Epithelial cell of esophagus (primary cell): ENCODE data around the gene SERTAD3.

Experiments
- DNase-seq: peaks from one replicate; pipeline ENCODE4 v3.0.0; 2010; ENCODE audit warnings: low read depth
- H3K4me3 ChIP-seq: 2 replicates; pipeline ENCODE4 v1.5.1; 2011; ENCODE audit warnings: mild to moderate bottlenecking, low read length, control low read depth
- TF ChIP-seq, protein P1 (sequence below): IDR thresholded peaks from 2 replicates; pipeline ENCODE4 v1.5.1; 2011; ENCODE audit warnings: low read depth, mild to moderate bottlenecking, low read length, control low read depth, inconsistent platforms; ENCODE audit not compliant: insufficient read depth; ENCODE audit errors: missing control alignments

The SERTAD3 gene

DNA sequence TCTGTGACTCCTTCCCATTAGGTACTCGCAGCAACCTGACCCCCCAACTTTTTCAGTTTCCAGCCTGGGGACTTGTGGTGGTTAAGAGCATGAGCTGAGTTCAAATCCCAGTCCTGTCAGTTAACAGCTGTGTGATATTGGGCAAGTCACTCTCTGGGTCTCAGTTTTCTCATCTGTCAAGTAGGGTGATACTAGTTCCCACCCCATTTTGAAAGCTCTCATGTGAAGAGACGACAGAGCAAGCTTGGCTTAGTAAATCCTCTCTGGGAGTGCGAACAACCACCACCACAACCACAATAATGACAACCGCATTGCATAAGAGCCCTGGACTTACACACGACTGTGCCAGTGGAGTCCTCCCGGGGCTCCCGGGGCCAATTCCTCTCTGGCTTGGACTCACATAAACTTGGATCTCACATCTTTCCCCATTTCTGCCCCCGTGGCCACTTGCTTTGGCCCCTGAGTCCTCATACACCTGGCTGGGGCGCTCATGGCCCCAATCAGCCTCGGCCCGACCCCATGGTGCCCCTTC is 21.0 kb upstream of the SERTAD3 start:
- TF ChIP-seq, protein P1, sequence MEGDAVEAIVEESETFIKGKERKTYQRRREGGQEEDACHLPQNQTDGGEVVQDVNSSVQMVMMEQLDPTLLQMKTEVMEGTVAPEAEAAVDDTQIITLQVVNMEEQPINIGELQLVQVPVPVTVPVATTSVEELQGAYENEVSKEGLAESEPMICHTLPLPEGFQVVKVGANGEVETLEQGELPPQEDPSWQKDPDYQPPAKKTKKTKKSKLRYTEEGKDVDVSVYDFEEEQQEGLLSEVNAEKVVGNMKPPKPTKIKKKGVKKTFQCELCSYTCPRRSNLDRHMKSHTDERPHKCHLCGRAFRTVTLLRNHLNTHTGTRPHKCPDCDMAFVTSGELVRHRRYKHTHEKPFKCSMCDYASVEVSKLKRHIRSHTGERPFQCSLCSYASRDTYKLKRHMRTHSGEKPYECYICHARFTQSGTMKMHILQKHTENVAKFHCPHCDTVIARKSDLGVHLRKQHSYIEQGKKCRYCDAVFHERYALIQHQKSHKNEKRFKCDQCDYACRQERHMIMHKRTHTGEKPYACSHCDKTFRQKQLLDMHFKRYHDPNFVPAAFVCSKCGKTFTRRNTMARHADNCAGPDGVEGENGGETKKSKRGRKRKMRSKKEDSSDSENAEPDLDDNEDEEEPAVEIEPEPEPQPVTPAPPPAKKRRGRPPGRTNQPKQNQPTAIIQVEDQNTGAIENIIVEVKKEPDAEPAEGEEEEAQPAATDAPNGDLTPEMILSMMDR = no peak
- H3K4me3 ChIP-seq = peak overlapping the region; percentile 83
- DNase-seq = peak; percentile 64

DNA sequence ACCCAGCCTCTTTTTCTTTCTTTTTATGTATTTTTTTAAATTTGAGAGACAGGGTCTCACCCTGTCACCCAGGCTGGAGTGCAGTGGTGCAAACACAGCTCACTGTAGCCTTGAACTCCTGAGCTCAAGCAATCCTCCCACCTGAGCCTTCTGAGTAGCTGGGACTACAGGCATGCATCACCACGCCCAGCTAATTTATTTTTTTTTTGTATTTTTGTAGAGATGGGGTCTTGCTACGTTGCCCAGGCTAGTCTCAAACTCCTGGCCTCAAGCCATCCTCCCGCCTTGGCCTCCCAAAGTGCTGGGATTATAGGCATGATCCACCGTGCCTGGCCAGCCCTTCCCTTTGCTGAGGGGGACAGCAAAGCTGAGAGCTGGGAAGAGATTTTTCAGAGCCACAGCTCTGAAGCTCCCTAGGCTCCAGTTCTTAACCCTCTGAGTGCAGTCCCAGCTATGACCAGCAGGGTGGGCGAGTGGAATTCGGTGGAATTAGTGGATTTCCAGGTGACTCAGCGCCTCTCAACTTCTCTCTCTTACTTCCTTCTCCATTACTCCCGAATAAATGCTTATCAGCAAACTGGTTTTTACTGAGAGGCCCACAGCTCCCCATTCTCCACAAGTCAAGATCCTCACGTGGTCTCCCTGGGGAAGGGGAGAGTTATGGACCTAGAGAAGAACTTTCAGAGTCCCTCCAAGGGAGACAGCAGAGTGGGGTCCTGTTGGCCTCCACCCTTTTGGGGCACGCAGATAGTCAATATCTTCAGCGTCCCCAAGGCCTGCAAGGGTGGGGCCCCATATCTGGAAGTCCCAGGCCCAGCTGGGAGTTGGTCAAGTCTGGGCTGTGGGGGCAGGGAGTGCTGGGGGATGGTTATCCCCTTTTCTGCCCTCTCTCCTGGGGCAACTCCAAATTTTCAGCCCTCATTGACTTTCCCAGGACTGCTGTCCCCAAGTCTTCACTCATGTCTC is 20.2 kb upstream of the SERTAD3 start:
- TF ChIP-seq, protein P1 = peak; percentile 87
- peak overlapping the region; percentile 83 for H3K4me3 ChIP-seq

DNA sequence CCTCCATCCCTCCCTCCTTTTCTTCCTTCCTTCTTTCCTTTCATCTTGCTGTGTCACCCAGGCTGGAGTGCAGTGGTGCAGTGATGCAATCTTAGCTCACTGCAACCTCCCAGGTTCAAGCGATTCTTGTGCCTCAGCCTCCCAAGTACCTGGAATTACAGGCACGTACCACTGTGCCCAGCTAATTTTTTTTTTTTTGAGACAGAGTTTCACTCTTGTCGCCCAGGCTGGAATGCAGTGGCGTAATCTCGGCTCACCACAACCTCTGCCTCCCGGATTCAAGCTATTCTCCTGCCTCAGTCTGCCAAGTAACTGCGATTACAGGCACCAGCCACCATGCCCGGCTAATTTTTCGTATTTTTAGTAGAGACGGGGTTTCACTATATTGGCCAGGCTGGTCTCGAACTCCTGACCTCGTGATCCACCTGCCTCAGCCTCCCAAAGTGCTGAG is 19.5 kb upstream of the SERTAD3 start:
- H3K4me3 ChIP-seq = peak overlapping the region; percentile 83
- peak; percentile 70 for DNase-seq

More for the DNA sequence above, 20.2 kb upstream of the SERTAD3 start:
- peak; percentile 94 for DNase-seq

DNA sequence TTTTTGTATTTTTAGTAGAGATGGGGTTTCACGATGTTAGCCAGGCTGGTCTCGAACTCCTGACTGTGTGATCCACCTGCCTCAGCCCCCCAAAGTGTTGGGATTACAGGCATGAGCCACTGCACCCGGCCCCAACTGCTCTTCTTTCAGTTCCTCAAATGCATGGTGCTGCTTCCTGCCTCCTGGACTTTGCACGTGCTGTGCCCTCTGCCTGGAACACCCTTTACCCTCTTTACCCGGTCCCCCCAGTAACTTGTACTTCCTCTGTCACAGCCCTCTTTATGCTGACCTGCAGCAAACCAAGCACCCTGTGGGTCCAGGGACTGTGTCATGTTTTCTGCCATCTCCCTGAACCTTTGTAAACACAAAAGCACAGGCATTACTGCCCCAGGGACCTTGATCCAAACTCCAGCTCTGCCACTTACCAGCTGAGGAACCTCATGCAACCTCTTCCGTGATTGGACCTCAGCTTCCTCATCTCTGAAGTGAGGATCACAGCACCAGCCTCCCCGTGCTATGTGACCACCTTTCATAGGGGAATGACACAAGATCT is 17.6 kb upstream of the SERTAD3 start:
- H3K4me3 ChIP-seq = no peak overlapping the region
- TF ChIP-seq, protein P1 = no peak
- DNase-seq = no peak

DNA sequence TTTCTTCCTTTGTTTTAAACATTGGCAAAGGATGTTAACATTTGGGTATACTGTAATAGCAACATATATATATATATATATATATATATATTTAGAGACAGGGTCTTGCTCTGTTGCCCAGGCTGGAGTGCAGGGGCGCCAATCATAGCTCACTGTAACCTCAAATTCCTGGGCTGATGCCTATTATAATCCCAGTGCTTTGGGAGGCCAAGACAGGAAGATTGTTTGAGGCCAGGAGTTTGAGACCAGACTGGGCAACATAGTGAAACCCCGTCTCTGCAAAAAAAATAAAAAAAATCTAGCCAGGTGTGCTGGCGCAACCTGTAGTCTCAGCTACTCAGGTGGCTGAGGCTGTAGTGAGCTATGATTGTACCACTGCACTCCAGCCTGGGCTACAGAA is 16.1 kb upstream of the SERTAD3 start:
- TF ChIP-seq, protein P1 = no peak
- DNase-seq = no peak

DNA sequence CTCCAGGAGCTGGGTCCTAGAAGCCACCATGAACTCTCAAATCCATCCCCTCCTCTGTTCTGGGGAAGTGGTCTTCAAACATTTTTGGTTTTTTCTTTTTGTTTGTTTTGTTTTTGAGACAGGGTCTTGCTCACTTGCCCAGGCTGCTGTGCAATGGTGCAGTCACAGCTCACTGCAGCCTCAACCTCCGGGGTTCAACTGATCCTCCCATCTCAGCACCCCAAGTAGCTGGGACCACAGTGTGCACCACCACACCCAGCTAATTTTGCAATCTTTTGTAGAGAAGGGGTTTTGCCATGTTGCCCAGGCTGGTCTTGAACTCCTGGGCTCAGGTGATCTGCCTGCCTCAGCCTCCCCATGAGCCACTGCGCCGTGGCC is 14.5 kb upstream of the SERTAD3 start:
- TF ChIP-seq, protein P1 = no peak
- DNase-seq = no peak

More for the DNA sequence above, 16.1 kb upstream of the SERTAD3 start:
- H3K4me3 ChIP-seq = no peak overlapping the region

DNA sequence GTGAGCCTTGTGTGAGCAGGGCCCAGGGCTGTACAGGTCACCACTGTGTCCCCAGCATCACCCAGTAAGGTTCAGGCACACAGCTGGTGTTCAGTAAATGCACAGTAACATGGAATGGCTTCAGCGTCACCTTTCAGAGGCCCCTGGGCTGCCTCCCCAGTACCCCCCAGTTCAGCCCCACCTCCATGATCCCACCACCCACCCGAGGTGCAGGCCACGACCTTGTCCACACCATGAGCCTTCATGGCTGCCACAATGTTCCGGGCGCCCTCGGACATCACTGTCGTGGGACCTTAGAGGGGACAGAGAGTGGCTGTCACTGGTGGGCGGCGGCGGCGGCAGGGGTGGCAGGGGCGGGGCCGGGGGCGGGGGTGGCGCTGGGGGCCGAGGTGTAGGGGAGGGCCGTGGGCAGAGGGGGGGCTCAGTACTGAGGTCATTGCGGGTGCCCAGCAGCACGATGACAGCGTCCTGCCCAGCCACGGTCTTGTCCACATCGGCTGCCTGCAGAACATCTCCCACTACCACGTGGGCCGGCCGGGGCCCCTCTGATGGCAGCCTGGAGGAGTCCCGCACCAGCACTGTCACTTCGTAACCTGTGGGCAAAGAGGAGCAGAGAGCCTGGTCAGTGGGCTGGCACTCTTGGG is 13.9 kb upstream of the SERTAD3 start:
- no peak for DNase-seq
- TF ChIP-seq, protein P1 = no peak
- no peak overlapping the region for H3K4me3 ChIP-seq

More for the DNA sequence above, 14.5 kb upstream of the SERTAD3 start:
- H3K4me3 ChIP-seq = no peak overlapping the region
